Gastroesophageal sphincter (tissue), 3 donors: ENCODE results near the gene NUTM1.

Experiments
- CTCF ChIP-seq, 4 experiments: fragments of 200-600 bp in 2 of 4; fragments of 450-650 bp in 2 of 4; sonication (generic) in 1 of 4; IDR thresholded peaks; one replicate each; pipeline ENCODE4 v1.5.1; 2017 to 2019; ENCODE audit warnings: antibody characterized with exemption in 4 of 4, mild to moderate bottlenecking in 2 of 4, moderate library complexity in 2 of 4
- EP300 ChIP-seq: sonication (generic); formaldehyde crosslinking; IDR thresholded peaks from one replicate; pipeline ENCODE4 v1.6.1; 2017; ENCODE audit warnings: antibody characterized with exemption, mild to moderate bottlenecking
- POLR2A ChIP-seq, 2 donors: fragments of 450-650 bp; IDR thresholded peaks; one replicate each; pipeline ENCODE4 v1.6.1; 2017; ENCODE audit warnings: antibody characterized with exemption in 2 of 2, mild to moderate bottlenecking in 2 of 2, moderate library complexity in 1 of 2
- POLR2AphosphoS5 ChIP-seq: sonication (generic); formaldehyde crosslinking; IDR thresholded peaks from one replicate; pipeline ENCODE4 v1.6.1; 2017; ENCODE audit warnings: antibody characterized with exemption

GRCh38 chr15:34370129-34370528 is 27.0 kb downstream of the NUTM1 start:
- no peak for TF ChIP-seq CTCF (IDR thresholded peaks at IDR 0.05)
- no peak for TF ChIP-seq POLR2A (IDR thresholded peaks at IDR 0.05)
- no peak for TF ChIP-seq EP300
- TF ChIP-seq POLR2AphosphoS5, result no peak
